Panc1 (cell line): ENCODE data around the gene CD320. TPM values are rescaled to one million over a fixed set of nuclear protein-coding genes. Genes with fewer than 3 reads are reported as not detected.

ENCODE experiments used
- ATAC-seq: fragments of 200-7000 bp; cut with Tn5 transposase; 2 replicates; pipeline ENCODE4 v1.9.1; 2020; ENCODE audit warnings: mild to moderate bottlenecking, moderate library complexity
- BruUV-seq: library from RNA; stranded (reverse); fragments of 400-500 nt; replicated peaks from 2 replicates; lab custom pipeline; 2021; lab: Mats Ljungman, UMichigan
- CTCF ChIA-PET: fragments of 300-600 bp; sonication (Branson Sonifier 250); formaldehyde crosslinking; loops from one replicate; lab custom pipeline; 2022; ENCODE audit warnings: antibody characterized with exemption; lab: Charles Lee
- POLR2A ChIA-PET: fragments of 300-600 bp; sonication (Branson Sonifier 250); formaldehyde crosslinking; loops from one replicate; lab custom pipeline; 2022; ENCODE audit warnings: antibody characterized with exemption; lab: Charles Lee
- DNase-seq: peaks from one replicate; pipeline ENCODE4 v3.0.0-alpha.2; 2010; ENCODE audit warnings: low read depth, low spot score
- H3K27ac ChIP-seq: 2 replicates; pipeline ENCODE4 v1.5.1; 2011; ENCODE audit warnings: mild to moderate bottlenecking, low read length, inconsistent platforms
- H3K27me3 ChIP-seq: fragments of 200-500 bp; sonication (Bioruptor generic); 2 replicates; pipeline ENCODE4 v1.6.0; 2014; ENCODE audit warnings: low read length, inconsistent platforms; ENCODE audit not compliant: control insufficient read depth, insufficient read depth
- H3K36me3 ChIP-seq: fragments of 200-500 bp; sonication (Bioruptor generic); 2 replicates; pipeline ENCODE4 v1.5.1; 2014; ENCODE audit warnings: inconsistent platforms, mild to moderate bottlenecking, low read length, moderate library complexity; ENCODE audit not compliant: control insufficient read depth, insufficient read depth
- H3K4me1 ChIP-seq: 2 replicates; pipeline ENCODE4 v1.5.1; 2011; ENCODE audit warnings: inconsistent platforms, mild to moderate bottlenecking, low read length, moderate library complexity; ENCODE audit not compliant: control insufficient read depth, insufficient read depth
- H3K4me3 ChIP-seq, 2 experiments: 2 replicates each; pipeline ENCODE4 v1.5.1; 2011 to 2012; ENCODE audit warnings: low read depth in 2 of 2, low read length in 2 of 2, mild to moderate bottlenecking in 2 of 2, inconsistent platforms in 1 of 2, moderate library complexity in 1 of 2
- H3K9me3 ChIP-seq: fragments of 200-500 bp; sonication (Bioruptor generic); 2 replicates; pipeline ENCODE4 v1.5.1; 2014; ENCODE audit warnings: low read depth, mild to moderate bottlenecking, inconsistent platforms, low read length, moderate library complexity; ENCODE audit not compliant: control insufficient read depth, insufficient read depth
- CTCF ChIP-seq: fragments of 450-650 bp; IDR thresholded peaks from 2 replicates; pipeline ENCODE4 v1.5.1; 2017; ENCODE audit warnings: mild to moderate bottlenecking
- POLR2AphosphoS5 ChIP-seq: IDR thresholded peaks from 2 replicates; pipeline ENCODE4 v1.6.1; 2012; ENCODE audit warnings: mild to moderate bottlenecking, low read depth, low read length, moderate library complexity
- REST ChIP-seq, 2 experiments: IDR thresholded peaks; 2 replicates each; pipeline ENCODE4 v1.6.1; 2011 to 2012; ENCODE audit warnings: low read depth in 2 of 2, control low read depth in 1 of 2, low read length in 1 of 2, mild to moderate bottlenecking in 1 of 2, moderate library complexity in 1 of 2; ENCODE audit not compliant: insufficient read depth in 1 of 2
- SIN3A ChIP-seq: IDR thresholded peaks from 2 replicates; pipeline ENCODE4 v1.6.1; 2012; ENCODE audit warnings: low read depth, mild to moderate bottlenecking, low read length, moderate library complexity, borderline replicate concordance; ENCODE audit not compliant: insufficient read depth
- TCF7L2 ChIP-seq: IDR thresholded peaks from 2 replicates; pipeline ENCODE4 v1.6.1; 2011; ENCODE audit warnings: mild to moderate bottlenecking, low read depth, low read length, inconsistent platforms
- in situ Hi-C: cut with HindIII; loops from 2 replicates; pipeline ENCODE4 v1.10.0; 2016; ENCODE audit warnings: low sequenced_read_pairs, low pct_unique_long_range_greater_than_20kb
- intact Hi-C: fragments of 100-400 bp; cut with micrococcal nuclease; formaldehyde crosslinking; loops from one replicate; pipeline ENCODE4 v1.10.0; 2022; ENCODE audit not compliant: unreplicated experiment
- total RNA-seq: library from RNA; stranded (reverse); gene quantifications from one replicate; pipeline ENCODE4 v1.2.1, GENCODE V29; 2021; ENCODE audit not compliant: unreplicated experiment

CD320 gene
- total RNA-seq, 1 experiment from 2014 or later = 120 TPM

GRCh38 chr19:8254286-8255001, 53.7 kb downstream of the CD320 start:
- Histone ChIP-seq H3K27me3 (no peaks in the 10 kb centered on the region), H3K9me3 (no peaks in the 10 kb centered on the region), H3K4me1 (no peaks in the 10 kb centered on the region), H3K4me3 (no peak overlapping the region), H3K27ac (no peak overlapping the region), H3K36me3 (no peaks in the 10 kb centered on the region)
- no peak for DNase-seq
- intact Hi-C loops = no loop called here
- in situ Hi-C loops = no loop called here
- ChIA-PET CTCF (interaction anchor here (0.6 kb wide), 1 partner anchor 14 kb away, joined by 5 read pairs; no protein-coding TSS in a partner anchor), POLR2A (no interaction called here)
- TF ChIP-seq POLR2AphosphoS5 (no peak), REST (IDR thresholded peaks at IDR 0.05; ENCODE audit: insufficient read depth in 1 of 2, low read depth in 2 of 2, low read length in 1 of 2) (no peak), TCF7L2 (no peak)
- no TSS peak for BruUV-seq
- no peak for ATAC-seq

- Histone ChIP-seq H3K4me1 (no peaks in the 10 kb centered on the region), H3K27ac (no peak overlapping the region), H3K9me3 (no peaks in the 10 kb centered on the region), H3K27me3 (no peaks in the 10 kb centered on the region), H3K36me3 (no peaks in the 10 kb centered on the region), H3K4me3 (no peak overlapping the region)
- DNase-seq (no peak), ATAC-seq (no peak)
- POLR2A ChIA-PET = no interaction called here
- CTCF ChIA-PET = interaction anchor here (0.7 kb wide), 1 partner anchor 95 kb away, joined by 6 read pairs; no protein-coding TSS in a partner anchor
- in situ Hi-C loops (no loop called here), intact Hi-C loops (loop anchor here (1.0 kb wide), 2 partner anchors 95 to 309 kb away; no protein-coding TSS in a partner anchor)
- no peak for TF ChIP-seq REST (IDR thresholded peaks at IDR 0.05; ENCODE audit: insufficient read depth in 1 of 2, low read depth in 2 of 2, low read length in 1 of 2)
- no peak for TF ChIP-seq SIN3A
- no peak for TF ChIP-seq POLR2AphosphoS5
- no peak for TF ChIP-seq TCF7L2
- TF ChIP-seq CTCF = no peak
- BruUV-seq = no TSS peak
Measured at GRCh38 chr19:8253678-8254077, 54.5 kb downstream of the CD320 start.
